HG03108 (cell line): Measurements from ENCODE around the gene IQGAP3.

Experiments
- ATAC-seq: cut with Tn5 transposase; IDR thresholded peaks from one replicate; pipeline ENCODE4 v1.9.1; 2021; ENCODE audit warnings: moderate library complexity; ENCODE audit not compliant: unreplicated experiment

Gene IQGAP3

GRCh38 chr1:156497743-156498431, 74.5 kb downstream of the IQGAP3 start:
- ATAC-seq: no peak

GRCh38 chr1:156497078-156497742, 75.2 kb downstream of the IQGAP3 start:
- ATAC-seq: no peak

DNA sequence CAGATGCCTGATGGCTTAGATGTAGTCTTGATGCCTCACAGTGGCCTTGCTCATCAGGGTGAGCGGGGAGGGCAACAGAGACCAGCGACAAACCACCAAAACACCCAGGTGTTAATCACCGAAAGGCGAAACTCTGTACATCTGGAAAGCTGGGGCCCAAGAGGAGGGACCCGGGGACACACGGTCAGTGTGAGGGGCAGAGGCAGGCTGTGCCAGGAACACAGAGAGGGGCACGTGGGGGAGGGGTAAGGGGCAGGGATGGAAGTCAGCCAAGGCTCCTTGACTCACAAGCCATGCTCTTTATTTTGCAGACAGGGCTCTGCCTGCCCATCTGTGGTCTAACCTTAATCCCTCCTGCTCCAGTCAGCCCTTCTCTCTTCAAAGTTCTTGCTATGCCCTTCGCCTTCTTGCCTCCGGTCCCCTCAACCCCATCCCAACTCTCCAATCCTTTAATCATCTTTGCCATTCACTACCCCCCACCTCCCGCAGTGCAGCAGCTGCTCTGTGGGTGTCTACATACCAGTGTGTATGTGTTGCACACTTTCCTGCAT, 76.1 kb downstream of the IQGAP3 start:
- ATAC-seq: no peak

- ATAC-seq: no peak
These were observed 76.8 kb downstream of the IQGAP3 start for GRCh38 chr1:156495401-156496140.

DNA sequence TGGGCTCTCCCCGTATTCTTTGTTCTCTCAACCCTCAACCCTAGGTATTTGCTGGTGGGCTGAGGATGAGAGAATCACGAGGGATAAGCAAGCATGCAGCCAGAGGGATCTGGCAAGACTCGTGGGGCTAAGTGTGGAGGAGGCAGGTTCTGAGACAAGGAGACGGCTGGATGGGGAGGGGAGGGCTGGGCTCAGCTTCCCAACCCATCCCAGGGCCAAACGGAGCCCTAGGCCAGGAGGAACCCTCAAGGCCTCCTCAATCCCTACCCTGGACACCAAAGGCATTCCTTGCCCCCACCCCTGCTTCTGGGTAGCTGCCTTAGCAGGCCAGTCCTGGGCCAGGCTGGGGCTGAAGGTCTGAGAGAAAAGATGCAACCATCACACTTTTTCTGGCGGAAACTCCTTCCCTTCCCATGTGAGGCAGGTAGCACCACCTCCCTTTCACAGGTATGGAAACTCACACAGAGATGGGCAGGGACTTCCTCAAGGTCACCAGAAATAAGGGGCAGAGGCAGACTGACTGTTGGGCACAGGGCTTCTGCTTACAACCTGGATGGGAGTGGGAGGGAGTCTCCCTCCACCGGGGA, 78.0 kb downstream of the IQGAP3 start:
- ATAC-seq: no peak

DNA sequence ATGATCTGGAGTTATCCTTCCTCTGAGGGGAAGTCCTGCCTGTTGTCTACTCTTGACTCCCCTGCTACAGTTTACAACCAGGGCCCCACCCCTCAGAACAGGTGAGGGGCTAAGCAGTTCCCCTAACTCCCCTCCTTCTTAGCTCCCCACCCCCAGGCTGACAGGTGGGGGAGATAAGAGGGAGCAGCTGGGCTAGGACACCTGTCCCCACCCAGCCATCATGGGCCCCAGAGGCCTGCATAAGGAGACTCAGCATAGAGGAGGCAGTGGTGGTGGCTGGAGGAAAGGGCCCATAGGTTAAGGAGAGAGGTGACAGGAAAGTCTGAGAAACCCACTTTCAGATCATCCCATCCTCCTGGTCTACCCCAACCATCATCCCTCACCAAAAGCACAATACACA, 78.6 kb downstream of the IQGAP3 start:
- ATAC-seq: no peak

- no peak for ATAC-seq
These were observed 79.2 kb downstream of the IQGAP3 start for GRCh38 chr1:156493154-156493631.

DNA sequence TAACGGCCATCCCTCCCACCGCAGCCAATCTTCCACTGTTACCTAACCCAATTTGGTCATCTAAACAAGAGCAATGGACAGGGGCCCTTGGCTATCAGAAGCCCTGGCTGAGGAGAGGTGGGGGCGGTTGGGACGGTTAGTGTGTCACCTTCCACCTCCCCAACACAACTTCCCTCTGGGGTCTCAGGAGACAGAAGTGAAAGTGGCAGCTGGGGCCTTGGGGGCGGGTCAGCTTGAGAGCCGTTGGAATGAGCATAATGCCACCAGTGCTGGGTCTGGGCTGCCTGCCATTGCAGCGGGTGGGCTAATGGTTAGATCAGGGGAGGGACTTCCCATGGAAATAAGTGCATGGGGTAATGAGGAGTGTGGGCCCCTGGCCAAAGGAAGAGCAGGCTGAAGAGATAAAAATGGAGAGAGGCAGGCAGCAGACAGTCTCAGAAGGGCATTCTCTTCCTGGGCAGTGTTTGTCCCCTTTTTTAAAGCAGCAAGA, 79.7 kb downstream of the IQGAP3 start:
- no peak for ATAC-seq

GRCh38 chr1:156492013-156492590, 80.3 kb downstream of the IQGAP3 start:
- ATAC-seq: no peak

- no peak for ATAC-seq
These were observed 81.0 kb downstream of the IQGAP3 start for GRCh38 chr1:156491151-156491949.

DNA sequence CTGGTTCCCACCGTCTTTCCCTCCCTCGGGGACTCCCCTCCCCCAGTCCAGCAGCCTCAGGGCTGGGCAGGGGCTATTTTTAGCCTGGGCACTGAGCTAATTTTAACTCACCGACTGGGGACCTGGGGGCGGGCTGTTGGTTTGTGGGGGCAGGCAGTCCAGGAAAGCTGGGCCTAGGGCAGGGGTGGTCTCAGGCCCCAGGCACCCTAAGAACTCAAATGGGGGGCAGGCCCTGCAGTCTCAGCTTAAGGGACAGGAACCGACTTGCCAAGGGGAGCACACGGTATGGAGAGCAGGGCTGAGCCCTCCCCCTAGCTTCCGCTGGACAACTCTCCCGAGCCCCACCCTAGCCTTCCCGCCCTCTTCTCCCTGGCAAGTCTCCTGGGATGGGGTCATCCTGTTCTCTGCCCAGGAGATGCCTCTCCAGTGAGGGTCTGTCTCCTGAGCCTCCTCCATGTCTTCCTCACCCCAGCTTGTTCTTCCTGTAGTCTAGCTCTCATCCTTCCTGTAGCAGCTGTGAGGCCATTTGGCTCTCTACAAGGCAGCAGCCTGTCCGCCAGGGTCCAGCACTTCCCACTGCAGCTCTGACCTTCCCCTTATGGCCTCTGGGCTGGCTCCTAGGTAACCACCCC, 81.8 kb downstream of the IQGAP3 start:
- ATAC-seq: no peak

GRCh38 chr1:156489935-156490293, 82.5 kb downstream of the IQGAP3 start:
- no peak for ATAC-seq

- ATAC-seq: no peak
These were observed 83.0 kb downstream of the IQGAP3 start for GRCh38 chr1:156489166-156489934.

DNA sequence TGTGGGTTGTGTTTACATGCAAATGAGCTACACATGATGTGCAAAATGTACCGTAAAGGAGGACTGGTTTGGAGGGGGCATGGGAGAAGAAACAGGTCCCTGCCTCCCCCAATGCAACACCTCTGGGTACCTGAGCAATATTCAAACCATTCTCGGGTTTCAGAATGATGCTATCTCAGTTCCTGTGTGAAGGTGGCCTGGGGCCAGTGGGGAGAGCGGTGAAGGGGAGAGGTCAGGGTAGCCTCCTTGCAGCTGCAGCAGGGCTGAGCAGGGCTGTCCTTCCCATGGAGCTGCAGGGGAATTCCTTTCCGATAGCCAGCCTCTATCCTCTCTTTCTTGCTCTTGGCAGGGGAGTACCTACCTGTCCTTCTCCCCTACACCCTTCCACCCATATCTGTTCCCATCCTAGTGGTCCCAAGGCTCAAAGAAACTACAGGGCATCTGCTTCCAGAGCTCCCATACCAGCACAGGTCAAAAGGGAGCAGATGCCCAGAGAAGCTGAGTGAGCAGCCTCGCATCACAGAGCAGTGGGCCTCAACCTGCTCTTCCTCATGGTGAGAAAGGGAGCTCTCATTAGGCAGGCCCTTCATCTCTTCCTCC, 83.7 kb downstream of the IQGAP3 start:
- peak; percentile 51 for ATAC-seq

GRCh38 chr1:156487862-156488261, 84.5 kb downstream of the IQGAP3 start:
- ATAC-seq: peak; percentile 42

DNA sequence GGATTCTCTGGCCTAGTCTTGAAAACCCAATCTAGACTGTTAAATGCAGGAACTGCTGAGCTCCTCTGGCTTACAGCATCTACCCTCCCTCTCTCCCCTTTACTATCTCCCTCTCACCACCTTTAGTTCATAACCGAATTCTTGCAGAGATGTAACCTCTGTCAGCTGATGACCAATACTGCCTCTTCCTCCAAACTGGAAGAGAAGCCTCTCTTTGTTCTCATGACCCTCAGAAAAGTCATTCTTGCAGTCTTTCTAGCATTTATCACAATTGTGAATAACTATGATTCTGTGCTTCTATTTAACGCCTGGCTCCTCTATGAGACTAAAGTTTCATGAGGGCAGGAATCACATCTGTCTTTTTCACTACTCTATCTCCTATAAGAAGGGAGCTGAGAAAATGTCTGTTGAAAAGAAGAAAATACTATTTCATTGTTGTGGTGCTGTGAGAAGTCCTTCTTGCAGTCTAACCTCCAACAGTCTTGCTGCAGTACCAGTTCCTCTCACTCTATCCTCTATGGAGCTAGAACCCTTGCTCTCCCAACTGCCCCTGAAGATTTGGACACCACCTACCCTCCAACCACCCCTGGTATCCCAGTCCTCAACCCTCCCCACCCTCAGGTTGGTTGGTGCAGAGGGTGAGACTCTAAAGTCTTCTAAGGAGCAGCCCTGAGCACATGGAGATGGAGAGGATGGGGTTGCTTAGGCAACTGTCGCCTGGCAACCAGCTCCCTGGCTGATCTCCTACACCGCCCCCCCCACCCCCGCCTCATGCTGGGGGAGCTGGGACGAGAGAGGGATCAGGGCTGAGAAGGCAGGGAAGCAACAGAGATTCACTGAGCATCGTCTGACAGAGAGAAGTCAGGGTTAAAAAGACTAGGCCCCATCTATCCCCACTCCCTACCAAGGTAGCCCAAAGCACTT, 85.7 kb downstream of the IQGAP3 start:
- no peak for ATAC-seq

- ATAC-seq: no peak
These were observed 86.4 kb downstream of the IQGAP3 start for GRCh38 chr1:156485984-156486383.
